ENCODE data around the gene SETD5. TPM values are rescaled to one million over a fixed set of nuclear protein-coding genes. Genes with fewer than 3 reads are reported as not detected.
A peak's percentile ranks its signal among the peaks of the same experiment; 100 is the strongest.

SETD5 gene
- total and polyA plus RNA-seq, 2 donors (not counting 3 experiments of a cell fraction or from before 2014, with no cell fraction given), result 48.2 to 149 TPM

DNA sequence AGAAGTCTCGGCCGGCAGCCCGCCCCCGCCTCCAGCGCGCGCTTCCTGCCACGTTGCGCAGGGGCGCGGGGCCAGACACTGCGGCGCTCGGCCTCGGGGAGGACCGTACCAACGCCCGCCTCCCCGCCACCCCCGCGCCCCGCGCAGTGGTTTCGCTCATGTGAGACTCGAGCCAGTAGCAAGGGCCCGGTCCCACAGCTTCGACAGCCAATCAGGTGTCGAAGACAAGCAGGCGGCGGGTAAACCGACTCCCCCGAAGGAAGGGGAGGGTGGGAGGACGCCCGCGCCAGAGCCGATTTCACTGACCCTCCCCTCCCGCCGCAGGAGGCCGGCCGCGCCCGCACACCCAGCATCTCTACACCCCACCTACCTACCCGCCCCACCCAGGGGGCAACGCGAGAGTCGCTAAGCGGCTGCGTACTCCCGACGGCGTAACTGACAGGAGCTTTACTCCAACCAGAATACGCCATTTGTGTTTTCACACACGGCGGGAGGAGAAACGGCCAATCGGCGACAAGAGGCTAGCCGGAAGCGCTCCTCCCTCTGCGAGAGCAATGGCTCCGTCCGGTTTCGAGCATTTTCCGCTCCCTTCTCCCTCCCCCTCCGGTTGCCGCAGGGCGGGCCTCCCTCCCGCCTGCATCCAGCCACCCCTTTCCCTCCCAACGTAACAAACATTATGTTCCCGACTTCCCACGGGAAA is 633 bp upstream of the SETD5 start:
- peaks cover 85% of the 10 kb centered on the region for H3K79me2 ChIP-seq (ENCODE audit: control insufficient read depth, insufficient read depth, low read length)
- peaks cover 55% of the 10 kb centered on the region for H3K4me1 ChIP-seq (ENCODE audit: control insufficient read depth, extremely low read depth, insufficient read depth, low read length)
- FAIRE-seq, result peak; percentile 82
- TF ChIP-seq, protein P1, sequence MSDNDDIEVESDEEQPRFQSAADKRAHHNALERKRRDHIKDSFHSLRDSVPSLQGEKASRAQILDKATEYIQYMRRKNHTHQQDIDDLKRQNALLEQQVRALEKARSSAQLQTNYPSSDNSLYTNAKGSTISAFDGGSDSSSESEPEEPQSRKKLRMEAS (IDR thresholded peaks at IDR 0.05; ENCODE audit: insufficient read depth, insufficient read length), result peak; percentile 74
- TF ChIP-seq JUN (IDR thresholded peaks at IDR 0.05; ENCODE audit: borderline replicate concordance, insufficient read depth, insufficient read length, low read depth), result no peak
- peak; percentile 84 for TF ChIP-seq POLR2A (IDR thresholded peaks at IDR 0.05; ENCODE audit: low read depth, low read length)
- TF ChIP-seq POLR2AphosphoS5 (IDR thresholded peaks at IDR 0.05; ENCODE audit: insufficient read depth, low read depth, low read length), result peak; percentile 50
- no peak for TF ChIP-seq EZH2 (IDR thresholded peaks at IDR 0.05; ENCODE audit: borderline replicate concordance, low read depth, low read length, severe bottlenecking)
- peak overlapping the region; percentile 97 for H3K9ac ChIP-seq (replicated peaks; ENCODE audit: extremely low read depth, insufficient read depth, low read length)
- DNase-seq (ENCODE audit: low read depth, low spot score), result peak; percentile 99
- peaks cover 4 to 5% of the 10 kb centered on the region in 2 experiments for H3K36me3 ChIP-seq (ENCODE audit: control insufficient read depth in 2 of 2, extremely low read depth in 1 of 2, insufficient read depth in 2 of 2, low read length in 2 of 2)
- H3K27ac ChIP-seq (ENCODE audit: insufficient read depth, low read depth, low read length), result peak overlapping the region; percentile 93
- ChIA-PET CTCF (interaction anchor here (0.9 to 1.4 kb wide), 6 partner anchors 10 to 334 kb away, joined by 3 to 6 read pairs (median 4); partner anchors contain the start of gene BRPF1), POLR2A (interaction anchor here (0.6 to 3.1 kb wide), 14 partner anchors 11 to 946 kb away, joined by 3 to 36 read pairs (median 4); partner anchors contain the start of gene THUMPD3)
- peak overlapping the region; percentile 48 to 94 (median 93) for H3K4me3 ChIP-seq (replicated peaks in 1 of 3; ENCODE audit: insufficient read depth in 1 of 3, low read depth in 1 of 3, low read length in 3 of 3)
- intact Hi-C loops (cut with micrococcal nuclease), result loop anchor here (1.0 to 2.0 kb wide), 4 partner anchors 26 to 396 kb away; partner anchors contain the start of genes BRPF1, TADA3 and THUMPD3
- dilution Hi-C loops (cut with MboI; ENCODE audit: extremely low pct_ligation_motif_present, low sequenced_read_pairs), result no loop called here
- H2AFZ ChIP-seq (ENCODE audit: low read depth, low read length), result no peak overlapping the region
- no peaks in the 10 kb centered on the region for H3K9me1 ChIP-seq (replicated peaks; ENCODE audit: control insufficient read depth, extremely low read depth, insufficient read depth, low read length)
- peaks cover 8% of the 10 kb centered on the region for H4K20me1 ChIP-seq (replicated peaks; ENCODE audit: control insufficient read depth, extremely low read depth, insufficient read depth, low read length)
- H3K27me3 ChIP-seq (ENCODE audit: control insufficient read depth in 2 of 2, insufficient read depth in 2 of 2, low read length in 2 of 2), result no peaks in the 10 kb centered on the region
- no peak overlapping the region for H3K4me2 ChIP-seq (ENCODE audit: insufficient read depth, low read length)
- no TSS peak for BruUV-seq (replicated peaks)
- H3K9me3 ChIP-seq (replicated peaks; ENCODE audit: control insufficient read depth, insufficient read depth, low read length), result no peaks in the 10 kb centered on the region

All from endothelial cell of umbilical vein (primary cell).